Islet precursor cell (in vitro differentiated cells): ENCODE data around the gene GALNT2.
A peak's percentile ranks its signal among the peaks of the same experiment; 100 is the strongest.

Experiments used
- DNase-seq: peaks from one replicate; pipeline ENCODE4 v3.0.0-alpha.2; 2018

The GALNT2 gene

DNA sequence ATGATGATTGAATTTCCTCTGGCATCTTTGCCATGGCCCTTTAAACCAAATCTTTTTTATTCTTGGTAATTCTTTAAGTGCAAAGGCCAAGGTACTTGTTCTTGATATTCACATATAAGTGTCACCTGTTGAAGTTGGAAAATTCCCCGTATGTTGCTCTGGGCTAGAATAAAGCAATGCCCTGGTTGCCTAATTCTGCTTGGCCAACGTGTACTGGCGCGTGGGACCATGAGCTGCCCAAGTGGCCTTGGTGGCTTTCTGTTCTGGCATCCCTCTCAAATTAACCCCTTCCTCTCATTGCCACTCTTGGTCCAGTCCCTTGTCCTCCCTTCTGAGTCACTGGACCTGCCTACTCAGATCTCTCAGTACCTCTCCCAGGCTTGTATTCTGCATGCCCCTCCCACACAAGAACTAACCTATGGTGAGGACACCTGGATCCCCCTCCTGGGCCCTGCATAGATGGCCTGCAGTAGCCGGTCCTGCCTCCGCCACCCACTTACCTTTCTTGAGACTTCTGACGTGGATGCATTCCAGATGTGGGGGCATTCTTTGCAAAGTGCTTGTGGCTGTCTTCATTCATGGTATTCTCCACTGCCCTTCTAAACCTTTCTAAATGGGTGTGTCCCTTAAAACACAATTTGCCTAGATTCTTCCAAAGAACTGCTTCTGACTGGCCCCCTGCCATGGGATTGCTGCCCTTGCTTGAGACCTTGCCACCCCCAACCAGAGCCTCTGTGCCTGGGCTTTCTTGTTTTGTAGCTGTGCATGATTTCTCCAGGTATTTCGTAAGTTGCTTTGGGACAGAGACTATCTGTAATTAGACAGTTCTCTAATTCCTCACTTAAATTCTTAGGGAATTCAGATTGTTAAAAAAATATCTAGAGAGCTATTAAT lies 152.4 kb downstream of the GALNT2 start:
- no peak for DNase-seq

DNA sequence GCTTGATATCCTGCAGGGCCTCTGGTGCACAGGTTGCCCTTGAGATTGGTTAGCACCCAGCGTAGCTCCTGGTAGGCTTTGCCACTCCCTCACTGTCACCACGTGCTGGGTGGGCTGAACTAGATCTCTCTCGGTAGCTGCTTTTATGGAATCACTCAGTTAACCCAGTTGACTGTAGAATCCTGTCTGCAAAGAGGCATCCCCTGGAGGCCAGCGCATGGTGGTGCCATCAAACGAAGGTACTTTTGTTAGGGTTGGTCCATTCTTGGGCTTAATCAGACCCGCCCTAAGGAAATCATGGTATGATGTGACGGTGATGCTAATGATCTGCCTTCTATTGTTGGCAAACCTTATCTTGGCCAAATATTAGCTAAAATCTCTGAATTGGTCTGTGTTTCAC lies 153.4 kb downstream of the GALNT2 start:
- DNase-seq, result no peak

DNA sequence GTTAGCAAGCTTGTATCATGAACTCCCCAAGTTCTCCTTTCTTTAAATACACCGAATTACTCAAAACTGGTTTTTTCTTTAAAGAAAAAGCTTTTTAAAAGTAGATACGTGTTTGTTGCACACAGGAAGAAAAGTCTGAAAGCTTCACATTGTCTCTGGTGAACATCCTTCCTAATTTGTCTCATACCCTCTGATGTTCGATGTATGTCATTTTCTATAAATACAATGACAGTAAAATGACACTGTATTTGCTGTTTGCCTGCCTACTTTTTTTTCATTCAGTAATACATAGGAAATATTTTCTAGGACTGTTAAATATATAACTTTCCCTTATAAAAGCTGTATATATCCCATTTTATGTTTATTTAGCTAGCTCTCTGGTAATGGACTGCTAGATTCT lies 153.9 kb downstream of the GALNT2 start:
- DNase-seq, result no peak

DNA sequence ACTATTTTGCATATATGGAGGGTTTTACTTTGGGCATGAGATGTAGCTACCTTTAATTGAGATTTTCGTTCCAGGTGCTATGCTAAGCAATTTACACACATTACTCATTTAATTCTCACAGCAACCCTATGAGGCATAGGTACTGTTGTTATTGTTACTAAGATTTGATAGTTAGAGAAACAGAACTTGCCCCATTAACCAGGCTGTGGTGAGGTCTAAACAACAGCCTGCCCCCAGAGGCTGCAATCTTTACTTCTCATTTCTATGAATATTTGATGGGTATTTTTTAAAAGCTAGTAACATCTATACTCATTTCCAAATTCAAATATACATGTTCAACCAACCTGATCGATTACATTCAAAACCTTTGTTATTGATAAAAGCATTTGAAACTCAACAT lies 155.6 kb downstream of the GALNT2 start:
- no peak for DNase-seq

DNA sequence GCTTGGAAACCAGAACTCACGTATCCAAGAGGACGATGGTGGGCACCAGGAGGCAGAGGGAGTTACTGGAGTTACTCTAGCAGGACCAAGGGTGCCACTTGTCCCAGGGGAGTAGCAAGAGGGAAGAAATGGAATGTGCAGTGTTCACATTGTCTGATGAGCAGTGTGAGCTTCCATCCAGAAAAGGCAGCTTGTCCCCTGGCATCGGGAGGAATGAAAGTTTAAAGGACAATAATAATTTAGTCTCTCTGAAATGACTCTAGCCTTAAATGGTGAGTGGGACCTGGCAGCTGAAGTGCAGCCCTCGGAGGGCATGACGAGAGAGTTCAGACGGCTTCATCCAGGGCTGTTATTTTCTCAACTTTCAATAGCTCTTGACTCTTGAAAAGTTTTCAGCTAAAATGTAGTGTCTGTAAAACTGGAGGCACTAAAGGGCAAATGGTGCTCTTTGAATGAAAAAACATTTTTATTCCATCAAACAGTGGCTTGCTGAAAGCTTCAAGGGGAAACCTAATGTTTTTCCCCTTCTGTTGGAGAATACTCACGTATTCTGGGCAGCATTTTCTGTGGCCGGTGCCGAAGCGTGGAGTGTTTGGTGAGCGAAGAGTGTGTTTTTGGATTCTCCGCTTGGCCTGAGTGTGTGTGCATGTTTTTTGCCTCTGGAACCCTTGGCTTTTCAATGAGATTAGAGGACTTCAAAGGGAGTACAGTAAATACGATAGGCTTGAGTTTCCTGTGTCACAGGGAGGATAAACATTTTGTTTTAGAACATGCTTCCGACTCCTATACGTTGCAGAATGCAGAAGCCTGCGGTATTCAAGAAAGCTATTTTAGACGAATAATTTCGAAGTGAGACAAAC lies 157.3 kb downstream of the GALNT2 start:
- no peak for DNase-seq

DNA sequence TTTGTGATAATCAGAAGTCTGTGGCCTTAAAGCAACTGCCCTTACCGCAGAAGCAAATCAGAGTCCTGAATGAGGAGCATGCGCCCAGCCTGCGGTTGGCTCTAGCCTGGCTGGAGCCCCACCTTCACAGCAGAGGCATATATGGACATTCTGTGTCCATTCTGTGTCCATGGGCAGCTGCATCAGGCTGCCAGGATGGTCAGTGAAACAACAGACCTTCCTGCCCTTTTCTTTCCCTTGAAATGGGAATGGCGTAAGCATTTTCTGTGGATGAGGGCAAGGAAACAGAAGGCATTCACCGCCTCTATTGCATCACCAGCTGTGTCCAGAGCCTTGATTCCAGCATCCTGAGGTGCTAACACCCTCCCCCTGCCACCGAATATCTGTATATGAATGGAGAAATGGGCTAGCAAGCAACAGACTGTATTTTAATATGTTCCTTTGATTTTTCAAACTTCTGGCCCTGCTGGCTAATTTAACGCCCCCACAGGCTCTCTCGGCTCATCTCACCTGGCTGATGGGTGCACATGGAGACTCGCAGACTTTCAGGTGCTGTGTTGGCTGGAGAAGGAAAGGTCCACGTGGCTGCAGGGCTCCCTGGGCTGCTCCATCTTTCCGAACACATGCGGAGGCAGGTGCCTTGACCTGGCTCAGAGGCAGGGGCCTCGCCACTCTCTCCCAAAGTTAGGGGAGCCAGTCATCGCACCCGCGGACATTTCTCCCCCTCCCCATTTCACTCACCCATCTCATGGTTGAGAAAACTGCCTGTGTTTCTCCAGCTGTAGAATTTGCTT lies 159.2 kb downstream of the GALNT2 start:
- DNase-seq, result no peak

DNA sequence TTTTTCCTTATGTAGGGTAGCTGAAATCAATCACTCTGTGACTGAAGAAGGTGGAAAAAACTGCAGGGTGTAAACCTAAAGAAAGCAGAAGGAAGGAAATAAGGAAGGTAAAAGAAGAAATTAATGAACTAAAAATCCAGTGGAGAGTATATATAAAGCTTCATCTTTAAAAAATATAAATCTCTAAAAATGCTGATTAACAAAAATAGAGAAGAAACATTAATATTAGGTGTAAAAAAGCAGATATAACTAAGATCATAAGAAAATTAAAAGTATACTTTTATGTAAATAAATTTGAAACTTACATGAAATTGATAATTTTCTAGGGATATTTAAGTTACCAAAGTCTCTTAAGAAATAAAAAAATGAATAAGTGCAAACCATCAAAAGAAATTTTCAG lies 159.8 kb downstream of the GALNT2 start:
- DNase-seq, result no peak

DNA sequence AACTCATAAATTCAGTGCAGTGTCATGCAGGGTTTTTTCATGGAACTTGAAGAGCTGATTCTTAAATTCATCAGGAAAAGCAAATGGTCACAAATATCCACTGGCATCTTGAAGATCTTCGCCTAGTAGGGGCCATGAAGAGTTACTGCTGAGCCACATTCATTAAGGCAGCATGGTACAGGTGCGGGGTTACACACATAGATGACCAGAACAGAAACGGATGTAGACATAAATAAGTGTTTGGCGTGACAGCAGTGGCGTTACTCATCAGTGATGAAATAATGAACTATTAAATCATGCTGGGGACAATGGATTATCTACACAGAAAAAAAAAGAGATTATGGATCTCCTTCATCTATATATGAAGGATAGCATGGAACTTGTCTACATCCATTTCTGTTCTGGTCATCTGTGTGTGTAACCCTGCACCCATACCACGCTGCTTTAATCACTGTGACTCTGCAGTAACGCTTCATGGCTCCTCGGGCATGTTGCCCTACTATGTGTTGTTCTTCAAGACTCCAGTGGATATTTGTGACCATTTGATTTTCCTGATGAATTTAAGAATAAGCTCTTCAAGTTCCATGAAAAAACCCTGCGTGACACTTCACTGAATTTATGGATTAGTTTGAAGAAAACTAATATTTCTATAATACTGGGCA lies 161.3 kb downstream of the GALNT2 start:
- no peak for DNase-seq

DNA sequence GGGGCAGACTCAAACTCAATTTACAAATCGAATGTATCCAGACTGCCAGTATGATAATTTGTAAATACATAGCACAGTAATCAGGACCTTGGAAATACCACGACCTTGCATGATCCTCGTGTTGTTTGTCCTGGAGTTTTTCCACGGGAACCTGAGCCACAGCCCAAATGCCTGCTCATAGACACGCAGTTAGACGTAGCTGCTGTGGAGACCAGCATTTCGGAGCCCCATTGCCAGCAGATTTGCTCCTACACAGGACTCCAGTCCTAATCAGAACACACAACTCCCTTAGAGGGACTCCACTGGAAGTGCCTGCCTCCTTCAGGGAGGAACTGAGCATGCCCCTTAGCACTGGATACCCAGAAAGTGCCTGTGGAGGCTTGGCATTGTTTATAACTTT lies 163.2 kb downstream of the GALNT2 start:
- peak; percentile 31 for DNase-seq

DNA sequence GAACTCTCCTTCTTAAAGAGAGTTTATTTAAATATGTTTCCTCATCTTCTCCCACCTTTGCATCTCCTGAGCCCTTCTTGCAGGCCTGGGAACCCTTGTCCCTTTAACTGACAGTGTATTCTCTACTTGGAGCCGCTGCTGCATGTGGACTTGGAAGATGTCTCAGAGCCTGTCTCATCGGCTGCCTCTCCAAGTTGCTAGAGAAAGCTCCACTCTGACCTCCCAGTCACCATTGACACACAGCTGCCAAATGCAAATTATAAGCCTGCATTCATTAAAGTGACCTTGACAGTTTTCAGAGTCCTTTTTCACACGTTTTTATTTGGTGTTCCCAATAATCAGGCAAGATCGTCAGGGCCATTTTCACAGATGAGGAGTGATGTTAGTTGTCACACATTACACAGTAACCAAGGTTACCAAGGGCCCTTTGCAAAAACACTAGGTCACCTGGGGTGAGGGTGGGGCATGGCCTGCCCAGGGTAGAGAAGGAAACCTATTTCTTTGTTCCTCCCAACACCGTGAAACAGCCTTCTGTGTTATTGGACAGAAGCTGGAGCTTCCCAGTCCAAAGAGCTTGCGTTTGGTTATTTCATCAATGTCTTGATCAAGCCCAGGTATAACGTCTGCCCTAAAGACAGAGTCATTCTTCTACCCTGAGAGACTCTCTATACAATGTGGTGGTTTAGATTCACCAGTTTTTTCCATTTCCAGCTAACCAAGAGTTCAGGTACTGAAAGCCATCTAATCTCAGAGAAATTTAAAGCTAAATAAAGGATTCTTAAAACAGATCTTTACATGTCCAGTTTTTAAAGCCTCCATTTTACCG lies 164.1 kb downstream of the GALNT2 start:
- peak; percentile 36 for DNase-seq

DNA sequence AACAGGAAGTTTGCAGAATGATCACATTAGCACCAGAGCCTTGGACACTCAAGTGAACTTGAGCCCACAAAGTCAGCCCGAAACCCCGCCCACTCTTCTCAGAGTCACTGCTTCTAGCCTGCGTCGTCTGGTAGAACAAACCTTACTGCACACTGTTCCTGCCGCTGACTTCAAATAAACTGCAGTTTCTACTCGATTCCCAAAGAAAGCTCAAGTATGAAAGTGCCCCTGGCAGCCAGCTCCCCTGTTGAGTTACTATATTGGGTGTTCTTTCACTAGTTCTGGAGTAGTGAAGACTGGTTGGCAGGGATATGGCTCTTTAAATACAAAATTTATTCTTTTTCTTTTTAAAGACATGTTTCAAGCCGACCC lies 164.7 kb downstream of the GALNT2 start:
- peak; percentile 53 for DNase-seq

DNA sequence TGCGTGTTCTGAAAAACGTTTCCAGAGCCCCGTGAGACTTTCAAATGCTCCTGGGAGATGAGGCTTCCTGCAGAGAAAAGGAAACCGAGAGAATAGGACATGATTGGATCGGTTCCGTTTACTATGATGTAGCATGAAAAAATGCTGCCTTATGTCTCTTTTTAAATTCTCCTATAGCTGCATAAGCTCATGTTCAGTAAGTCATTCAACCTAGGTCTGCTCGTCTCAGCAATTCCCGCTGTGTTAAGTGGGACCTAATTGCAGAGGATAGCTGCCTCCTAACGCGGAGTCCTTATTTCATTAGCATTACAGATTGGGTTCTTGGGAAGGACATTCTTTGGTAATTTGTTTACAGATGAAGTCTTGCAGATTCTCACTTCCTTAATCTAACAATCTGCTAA lies 165.3 kb downstream of the GALNT2 start:
- DNase-seq, result peak; percentile 35

DNA sequence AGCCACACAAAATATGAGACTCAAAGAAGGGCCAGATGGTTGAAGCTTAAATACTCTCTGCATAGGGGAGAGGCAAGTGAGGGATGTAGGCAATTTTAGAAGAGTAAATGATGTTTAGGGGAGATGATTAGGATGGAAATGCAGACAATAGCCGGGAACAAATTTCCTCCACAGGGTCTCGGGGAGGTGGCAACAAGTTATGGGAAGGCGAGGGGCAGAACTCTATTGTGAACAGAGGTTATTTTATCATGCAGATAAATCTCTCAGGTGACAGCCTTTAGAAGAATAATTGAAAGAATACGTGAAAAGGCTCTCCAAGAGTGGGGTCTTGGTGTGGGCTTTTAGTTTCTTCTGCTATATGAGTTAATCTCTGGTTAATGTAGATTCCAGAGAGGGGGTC lies 166.7 kb downstream of the GALNT2 start:
- DNase-seq, result no peak

DNA sequence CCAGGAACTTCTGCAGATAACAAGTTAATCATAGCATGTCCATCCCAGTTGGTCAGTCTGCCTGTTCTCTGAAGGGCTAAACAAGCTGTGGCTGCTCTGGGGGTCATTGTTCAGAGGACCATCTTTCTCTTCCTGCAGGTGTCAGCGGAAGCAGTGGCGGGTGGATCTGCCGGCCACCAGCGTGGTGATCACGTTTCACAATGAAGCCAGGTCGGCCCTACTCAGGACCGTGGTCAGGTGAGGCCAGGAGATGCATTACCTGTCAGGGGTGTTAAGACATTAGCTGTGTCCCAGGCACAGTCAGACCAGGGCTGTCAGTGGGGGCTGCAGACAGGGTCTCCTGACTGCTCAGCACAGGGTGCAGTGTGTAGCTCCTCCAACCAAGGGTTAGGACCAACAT lies 168.8 kb downstream of the GALNT2 start:
- DNase-seq, result peak; percentile 42

DNA sequence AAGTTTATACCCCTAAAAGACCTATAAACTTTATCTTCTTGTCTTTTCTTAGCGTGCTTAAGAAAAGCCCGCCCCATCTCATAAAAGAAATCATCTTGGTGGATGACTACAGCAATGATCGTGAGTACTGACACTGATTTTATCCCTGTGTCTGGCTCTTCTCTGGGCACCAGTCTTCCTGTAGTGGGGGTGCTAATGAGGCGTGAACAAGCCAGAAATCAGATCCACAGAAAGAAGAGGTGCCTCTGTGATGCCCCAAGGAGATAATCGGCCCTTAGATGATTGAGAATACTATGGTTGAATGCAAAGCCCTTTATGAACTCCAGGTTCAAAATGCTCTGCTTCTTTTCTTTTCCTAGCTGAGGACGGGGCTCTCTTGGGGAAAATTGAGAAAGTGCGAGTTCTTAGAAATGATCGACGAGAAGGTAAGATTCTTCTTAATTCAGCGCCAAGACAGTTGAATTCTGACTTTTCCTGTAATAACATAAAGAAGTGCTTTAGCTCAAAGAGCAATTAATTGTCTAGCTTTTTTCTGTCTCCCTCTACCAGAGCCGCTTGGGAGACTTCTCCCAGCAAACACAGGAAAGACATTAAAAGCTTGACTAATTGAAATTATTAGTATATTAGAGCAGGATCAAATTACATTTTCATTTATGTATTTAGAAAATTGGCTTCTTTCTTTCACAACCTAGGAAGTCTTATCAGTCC lies 169.4 kb downstream of the GALNT2 start:
- DNase-seq, result peak; percentile 7

DNA sequence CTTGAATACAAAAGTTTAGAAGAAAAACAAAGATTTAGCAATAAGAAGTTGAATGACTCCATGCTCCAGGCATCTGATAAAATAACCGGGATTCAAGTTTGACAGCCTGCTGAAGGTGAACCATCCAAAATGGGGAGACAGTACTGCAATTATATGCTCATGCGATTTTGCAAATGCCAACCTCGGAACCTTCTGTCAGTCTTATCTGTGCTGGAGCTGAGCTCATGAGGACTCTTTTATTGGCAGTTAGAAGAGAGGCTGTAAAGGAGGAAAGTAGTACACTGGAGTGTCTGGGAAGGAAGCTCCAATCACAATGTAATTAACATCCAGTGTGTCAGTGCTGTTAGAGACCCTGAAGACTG lies 170.0 kb downstream of the GALNT2 start:
- peak; percentile 40 for DNase-seq

DNA sequence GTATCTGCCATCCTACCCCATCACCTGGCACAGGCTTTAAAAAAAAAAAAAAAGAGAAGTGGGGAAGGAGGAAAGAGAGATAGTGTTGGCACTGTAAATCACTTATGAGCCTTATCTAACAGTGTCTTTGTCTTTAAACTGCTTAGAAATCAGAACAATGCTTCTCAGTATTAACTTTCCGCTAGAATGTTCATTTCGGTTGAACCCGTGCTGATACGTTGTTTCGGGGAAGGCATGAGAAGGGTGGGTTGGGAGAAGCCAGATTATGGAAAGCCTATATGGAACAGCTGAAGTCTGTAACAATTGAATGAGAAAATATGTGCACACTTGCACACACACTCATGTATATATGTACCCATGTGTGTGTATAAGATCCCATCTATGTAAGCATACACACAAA lies 170.8 kb downstream of the GALNT2 start:
- DNase-seq, result peak; percentile 7

DNA sequence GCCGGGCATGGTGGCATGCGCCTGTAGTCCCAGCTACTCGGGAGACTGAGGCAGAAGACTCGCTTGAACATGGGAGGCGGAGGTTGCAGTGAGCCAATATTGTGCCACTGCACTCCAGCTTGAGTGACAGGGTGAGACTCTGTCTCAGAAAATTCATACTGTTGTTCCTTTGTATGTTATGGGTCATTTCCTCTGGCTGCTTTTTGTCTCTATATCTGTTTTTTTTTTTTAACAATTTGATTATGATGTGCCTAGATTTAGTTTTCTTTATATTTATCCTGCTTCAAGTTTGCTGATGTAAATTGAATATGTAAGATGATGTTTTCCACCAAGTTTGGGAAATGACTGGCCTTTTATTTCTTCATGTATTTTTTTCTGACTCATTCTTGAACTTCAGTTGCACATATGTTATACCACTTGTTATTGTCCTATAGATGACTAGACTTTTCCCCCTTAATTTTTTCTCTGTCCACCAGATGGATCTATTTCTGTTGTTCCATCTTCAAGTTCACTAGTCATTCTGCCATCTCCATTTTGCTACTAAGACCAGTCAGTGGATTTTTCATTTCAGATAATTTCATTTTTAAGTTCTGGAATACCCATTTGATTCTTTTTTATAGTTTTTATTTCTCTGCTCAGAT lies 173.5 kb downstream of the GALNT2 start:
- no peak for DNase-seq

DNA sequence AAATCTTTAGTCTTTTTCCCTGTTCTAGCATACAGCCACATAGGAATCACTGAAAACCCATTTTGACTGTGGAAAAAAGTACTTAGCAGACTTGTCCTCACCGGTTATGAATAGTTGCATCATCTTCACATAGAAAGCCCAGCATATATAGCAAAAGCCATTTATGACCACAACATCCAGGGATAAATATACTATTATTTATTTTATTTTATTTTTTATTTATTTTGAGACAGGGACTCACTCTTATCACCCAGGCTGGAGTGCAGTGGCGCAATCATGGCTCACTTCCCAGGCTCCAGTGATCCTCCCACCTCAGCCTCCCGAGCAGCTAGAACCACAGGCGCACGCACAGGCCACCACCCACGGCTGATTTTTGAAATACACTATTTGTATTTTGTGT lies 175.3 kb downstream of the GALNT2 start:
- DNase-seq, result peak; percentile 18

DNA sequence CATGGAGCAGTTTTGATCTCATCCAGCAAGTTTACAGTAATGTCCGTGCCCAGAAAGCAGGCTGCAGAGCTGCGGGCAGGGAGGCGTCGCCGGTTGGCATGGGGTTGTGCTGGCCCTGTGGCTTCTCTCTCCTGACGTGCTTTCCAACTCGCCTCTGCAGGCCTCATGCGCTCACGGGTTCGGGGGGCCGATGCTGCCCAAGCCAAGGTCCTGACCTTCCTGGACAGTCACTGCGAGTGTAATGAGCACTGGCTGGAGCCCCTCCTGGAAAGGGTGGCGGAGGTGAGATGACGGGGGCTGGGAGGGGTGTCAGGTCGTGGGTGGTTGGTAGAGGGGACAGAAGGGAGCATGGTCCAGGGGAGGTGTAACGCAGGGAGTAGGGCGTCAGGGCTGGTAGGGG lies 176.1 kb downstream of the GALNT2 start:
- peak; percentile 50 for DNase-seq
